NCI-H510A treated with DMSO at 0.1 percent for 48 hours (cell line): ENCODE results near the gene HMGB3.
"Not testable (repeated sequence)": the region's sequence is repeated elsewhere in the genome, so short reads cannot be mapped to it uniquely, and the experiment has no call there.

ENCODE experiments used
- DNase-seq: peaks from one replicate; lab custom pipeline; 2025; lab: John Stamatoyannopoulos, UW

The HMGB3 gene

GRCh38 chrX:150977411-150978162 is 5.5 kb upstream of the HMGB3 start:
- DNase-seq, result no peak

GRCh38 chrX:150980186-150980585 is 2.9 kb upstream of the HMGB3 start:
- DNase-seq, result no peak

GRCh38 chrX:150980711-150981110 is 2.4 kb upstream of the HMGB3 start:
- DNase-seq, result no peak

- no peak for DNase-seq
Measured at GRCh38 chrX:150982235-150982787, 824 bp upstream of the HMGB3 start.

GRCh38 chrX:150983521-150984168 is 510 bp downstream of the HMGB3 start:
- DNase-seq, result no peak

GRCh38 chrX:150984169-150984824 is 1.2 kb downstream of the HMGB3 start:
- DNase-seq, result no peak

GRCh38 chrX:150987687-150988086 is 4.6 kb downstream of the HMGB3 start:
- DNase-seq, result not testable (repeated sequence)

- DNase-seq, result peak; percentile 31
Measured at GRCh38 chrX:150989420-150989819, 6.3 kb downstream of the HMGB3 start.

- DNase-seq, result peak; percentile 73
Measured at GRCh38 chrX:150990910-150991309, 7.8 kb downstream of the HMGB3 start.

- no peak for DNase-seq
Measured at GRCh38 chrX:151000861-151001331, 17.8 kb downstream of the HMGB3 start.

- no peak for DNase-seq
Measured at GRCh38 chrX:151004085-151004484, 20.9 kb downstream of the HMGB3 start.

GRCh38 chrX:151006410-151007109 is 23.4 kb downstream of the HMGB3 start:
- DNase-seq, result no peak

- DNase-seq, result no peak
Measured at GRCh38 chrX:151009582-151009981, 26.4 kb downstream of the HMGB3 start.

- no peak for DNase-seq
Measured at GRCh38 chrX:151013164-151013743, 30.1 kb downstream of the HMGB3 start.

- no peak for DNase-seq
Measured at GRCh38 chrX:151015684-151016083, 32.5 kb downstream of the HMGB3 start.

GRCh38 chrX:151019856-151020255 is 36.7 kb downstream of the HMGB3 start:
- DNase-seq, result no peak

GRCh38 chrX:151030845-151031244 is 47.7 kb downstream of the HMGB3 start:
- no peak for DNase-seq

GRCh38 chrX:151031391-151031975 is 48.3 kb downstream of the HMGB3 start:
- DNase-seq, result peak; percentile 30

GRCh38 chrX:151039351-151039750 is 56.2 kb downstream of the HMGB3 start:
- no peak for DNase-seq
